ENCODE results near the gene SEPTIN1. TPM values are rescaled to one million over a fixed set of nuclear protein-coding genes. Genes with fewer than 3 reads are reported as not detected.
"Not testable (repeated sequence)": the region's sequence is repeated elsewhere in the genome, so short reads cannot be mapped to it uniquely, and the experiment has no call there.

The SEPTIN1 gene
- total RNA-seq, 1 experiment from 2014 or later, result 0.34 TPM

- Mint-ChIP-seq H3K27ac (ENCODE audit: unreplicated experiment) (peak overlapping the region; percentile 94), H3K9me3 (ENCODE audit: unreplicated experiment) (no peaks in the 10 kb centered on the region), H3K4me1 (ENCODE audit: low read depth, unreplicated experiment) (peaks cover 8% of the 10 kb centered on the region), H3K4me3 (ENCODE audit: unreplicated experiment) (peak overlapping the region; percentile 93), H3K36me3 (ENCODE audit: insufficient read depth, unreplicated experiment) (peaks cover 16% of the 10 kb centered on the region), H3K27me3 (ENCODE audit: insufficient read depth, unreplicated experiment) (no peaks in the 10 kb centered on the region)
- intact Hi-C loops (cut with micrococcal nuclease; ENCODE audit: unreplicated experiment), result loop anchor here (2.0 kb wide), 1 partner anchor 19 kb away; the partner anchor contains the start of gene CD2BP2
- H3K27me3 ChIP-seq (replicated peaks; ENCODE audit: control insufficient read depth, insufficient read depth, low read length), result no peaks in the 10 kb centered on the region
- H3K4me1 ChIP-seq, result no peaks in the 10 kb centered on the region
- ChIA-PET POLR2A (interaction anchor here (1.0 to 1.4 kb wide), 3 partner anchors 35 to 260 kb away, joined by 4 to 15 read pairs (median 5); partner anchors contain the start of gene PPP4C), CTCF (interaction anchor here (1.1 to 1.4 kb wide), 5 partner anchors 14 to 74 kb away, joined by 3 to 4 read pairs (median 4); no protein-coding TSS in a partner anchor)
- H3K9me3 ChIP-seq, result no peaks in the 10 kb centered on the region
- no peaks in the 10 kb centered on the region for H3K36me3 ChIP-seq (ENCODE audit: control insufficient read depth, insufficient read depth, low read length)
- peak in 1 of 2 experiments; percentile 48 for DNase-seq
- TF ChIP-seq, protein P1, sequence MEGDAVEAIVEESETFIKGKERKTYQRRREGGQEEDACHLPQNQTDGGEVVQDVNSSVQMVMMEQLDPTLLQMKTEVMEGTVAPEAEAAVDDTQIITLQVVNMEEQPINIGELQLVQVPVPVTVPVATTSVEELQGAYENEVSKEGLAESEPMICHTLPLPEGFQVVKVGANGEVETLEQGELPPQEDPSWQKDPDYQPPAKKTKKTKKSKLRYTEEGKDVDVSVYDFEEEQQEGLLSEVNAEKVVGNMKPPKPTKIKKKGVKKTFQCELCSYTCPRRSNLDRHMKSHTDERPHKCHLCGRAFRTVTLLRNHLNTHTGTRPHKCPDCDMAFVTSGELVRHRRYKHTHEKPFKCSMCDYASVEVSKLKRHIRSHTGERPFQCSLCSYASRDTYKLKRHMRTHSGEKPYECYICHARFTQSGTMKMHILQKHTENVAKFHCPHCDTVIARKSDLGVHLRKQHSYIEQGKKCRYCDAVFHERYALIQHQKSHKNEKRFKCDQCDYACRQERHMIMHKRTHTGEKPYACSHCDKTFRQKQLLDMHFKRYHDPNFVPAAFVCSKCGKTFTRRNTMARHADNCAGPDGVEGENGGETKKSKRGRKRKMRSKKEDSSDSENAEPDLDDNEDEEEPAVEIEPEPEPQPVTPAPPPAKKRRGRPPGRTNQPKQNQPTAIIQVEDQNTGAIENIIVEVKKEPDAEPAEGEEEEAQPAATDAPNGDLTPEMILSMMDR (IDR thresholded peaks at IDR 0.05; ENCODE audit: insufficient read depth in 1 of 2, low read depth in 1 of 2, low read length in 1 of 2, severe bottlenecking in 1 of 2, unreplicated experiment in 1 of 2), result peak in 1 of 2 experiments; percentile 26
- peak overlapping the region; percentile 46 for H3K4me3 ChIP-seq (ENCODE audit: low read depth, low read length)
- BruUV-seq (replicated peaks), result TSS peak; percentile 63
Measured at GRCh38 chr16:30335598-30336474, 46.5 kb downstream of the SEPTIN1 start.

DNA sequence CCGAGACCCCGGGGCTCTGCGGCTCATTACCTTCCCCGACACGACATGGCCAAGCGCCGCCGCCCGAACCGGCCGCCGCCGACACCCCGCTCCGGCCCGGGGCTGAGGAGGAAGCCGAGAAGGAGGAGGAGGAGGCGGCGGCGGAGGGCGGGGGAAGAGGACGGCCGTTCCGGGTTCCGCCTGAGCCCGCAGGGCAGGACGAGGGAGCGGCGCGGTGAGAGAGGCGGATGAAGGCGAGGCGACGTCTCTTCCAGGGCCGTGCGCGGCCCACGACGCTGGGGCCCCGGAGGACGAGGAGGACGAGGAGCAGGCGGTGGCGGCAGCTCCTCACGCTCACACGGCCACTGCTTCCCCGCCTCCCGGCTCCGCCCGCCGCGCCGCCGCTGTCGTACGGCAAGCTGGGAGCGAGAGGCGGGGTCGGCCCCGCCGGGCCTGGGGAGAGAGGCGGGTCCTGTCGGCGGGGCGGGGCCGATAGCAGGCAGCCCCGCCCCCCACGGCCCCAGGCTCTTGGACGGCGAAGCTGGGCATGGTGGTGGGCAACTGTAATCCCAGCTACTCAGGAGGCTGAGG lies 47.2 kb downstream of the SEPTIN1 start:
- BruUV-seq (replicated peaks); H3K9me3 ChIP-seq; H3K4me1 ChIP-seq; H3K27me3 Mint-ChIP-seq (ENCODE audit: insufficient read depth, unreplicated experiment); H3K36me3 ChIP-seq (ENCODE audit: control insufficient read depth, insufficient read depth, low read length); H3K9me3 Mint-ChIP-seq (ENCODE audit: unreplicated experiment); H3K4me1 Mint-ChIP-seq (ENCODE audit: low read depth, unreplicated experiment); H3K27me3 ChIP-seq (replicated peaks; ENCODE audit: control insufficient read depth, insufficient read depth, low read length): not testable (repeated sequence)
- Mint-ChIP-seq H3K27ac (ENCODE audit: unreplicated experiment) (peak overlapping the region; percentile 94), H3K4me3 (ENCODE audit: unreplicated experiment) (peak overlapping the region; percentile 93), H3K36me3 (ENCODE audit: insufficient read depth, unreplicated experiment) (peaks cover 16% of the 10 kb centered on the region)
- POLR2A ChIA-PET, result interaction anchor here (0.6 to 1.4 kb wide), 6 partner anchors 11 to 362 kb away, joined by 3 to 15 read pairs (median 6); partner anchors contain the start of gene PPP4C
- peak overlapping the region; percentile 88 for H3K4me3 ChIP-seq (ENCODE audit: low read depth, low read length)
- CTCF ChIA-PET, result interaction anchor here (0.6 to 1.4 kb wide), 7 partner anchors 15 to 259 kb away, joined by 3 to 6 read pairs (median 4); no protein-coding TSS in a partner anchor
- intact Hi-C loops (cut with micrococcal nuclease; ENCODE audit: unreplicated experiment), result loop anchor here (2.0 kb wide), 1 partner anchor 20 kb away; the partner anchor contains the start of gene CD2BP2
- DNase-seq, result peak; percentile 83 to 86

- DNase-seq, result peak; percentile 83 to 91
- ChIA-PET CTCF (interaction anchor here (0.6 to 1.4 kb wide), 5 partner anchors 35 to 258 kb away, joined by 3 to 6 read pairs (median 4); no protein-coding TSS in a partner anchor), POLR2A (interaction anchor here (0.6 to 1.4 kb wide), 5 partner anchors 11 to 363 kb away, joined by 3 to 15 read pairs (median 6); partner anchors contain the start of gene PPP4C)
- intact Hi-C loops (cut with micrococcal nuclease; ENCODE audit: unreplicated experiment), result loop anchor here (2.0 kb wide), 1 partner anchor 20 kb away; the partner anchor contains the start of gene CD2BP2
- H3K4me1 Mint-ChIP-seq (ENCODE audit: low read depth, unreplicated experiment); H3K36me3 ChIP-seq (ENCODE audit: control insufficient read depth, insufficient read depth, low read length); H3K27me3 ChIP-seq (replicated peaks; ENCODE audit: control insufficient read depth, insufficient read depth, low read length); H3K9me3 ChIP-seq; H3K4me1 ChIP-seq; BruUV-seq (replicated peaks); H3K9me3 Mint-ChIP-seq (ENCODE audit: unreplicated experiment); H3K27me3 Mint-ChIP-seq (ENCODE audit: insufficient read depth, unreplicated experiment): not testable (repeated sequence)
- peak overlapping the region; percentile 88 for H3K4me3 ChIP-seq (ENCODE audit: low read depth, low read length)
- peak overlapping the region; percentile 93 for H3K4me3 Mint-ChIP-seq (ENCODE audit: unreplicated experiment)
- peak overlapping the region; percentile 94 for H3K27ac Mint-ChIP-seq (ENCODE audit: unreplicated experiment)
- H3K36me3 Mint-ChIP-seq (ENCODE audit: insufficient read depth, unreplicated experiment), result peaks cover 16% of the 10 kb centered on the region
Measured at GRCh38 chr16:30334473-30334989, 47.8 kb downstream of the SEPTIN1 start.

Other genes starting within 250 kb of the SEPTIN1 start
- gene CORO1A, start 199.0 kb downstream of the SEPTIN1 start, total RNA-seq (2022), result 0.95 and 1.2 TPM in 2 replicates
- 96.5 and 114 TPM in 2 replicates for gene BOLA2B, start 188.9 kb downstream of the SEPTIN1 start, total RNA-seq (2022)
- 19.1 and 19.9 TPM in 2 replicates for gene SLX1A, start 188.7 kb downstream of the SEPTIN1 start, total RNA-seq (2022)
- 8.3 and 9.1 TPM in 2 replicates for gene SULT1A3, start 183.3 kb downstream of the SEPTIN1 start, total RNA-seq (2022)
- gene NPIPB13, start 134.1 kb downstream of the SEPTIN1 start, total RNA-seq (2022), result 6.7 and 7.8 TPM in 2 replicates
- gene CD2BP2, start 27.3 kb downstream of the SEPTIN1 start, total RNA-seq (2022), result 50.1 and 51.8 TPM in 2 replicates
- 36.9 and 40.5 TPM in 2 replicates for gene TBC1D10B, start 12.1 kb downstream of the SEPTIN1 start, total RNA-seq (2022)
- 2.7 and 2.9 TPM in 2 replicates for gene MYL11, start 7.8 kb downstream of the SEPTIN1 start, total RNA-seq (2022)
- gene ZNF48, start 12.9 kb upstream of the SEPTIN1 start, total RNA-seq (2022), result 12.8 and 13.4 TPM in 2 replicates
- gene ZNF771, start 25.0 kb upstream of the SEPTIN1 start, total RNA-seq (2022), result 4.7 and 5.8 TPM in 2 replicates
- 51.1 and 53.2 TPM in 2 replicates for gene DCTPP1, start 47.5 kb upstream of the SEPTIN1 start, total RNA-seq (2022)
- 80.2 and 91.6 TPM in 2 replicates for gene SEPHS2, start 63.3 kb upstream of the SEPTIN1 start, total RNA-seq (2022)
- 0.57 TPM in 1 of 2 replicates, not detected in the other for gene ITGAL, start 90.2 kb upstream of the SEPTIN1 start, total RNA-seq (2022)
- 30.3 and 30.6 TPM in 2 replicates for gene ZNF768, start 144.0 kb upstream of the SEPTIN1 start, total RNA-seq (2022)
- gene ZNF747, start 152.3 kb upstream of the SEPTIN1 start, total RNA-seq (2022), result 6.9 and 8.1 TPM in 2 replicates
- gene ZNF764, start 175.8 kb upstream of the SEPTIN1 start, total RNA-seq (2022), result 8.5 and 10.9 TPM in 2 replicates
- gene ZNF688, start 189.2 kb upstream of the SEPTIN1 start, total RNA-seq (2022), result 6.2 and 10.0 TPM in 2 replicates
- 13.5 and 13.6 TPM in 2 replicates for gene ZNF785, start 203.1 kb upstream of the SEPTIN1 start, total RNA-seq (2022)
- 11.4 and 11.7 TPM in 2 replicates for gene ZNF689, start 227.8 kb upstream of the SEPTIN1 start, total RNA-seq (2022)

All from Caco-2 (cell line).